Peyer's patch (tissue), 4 donors: ENCODE measurements around the gene ERP44.

Source experiments
- POLR2A ChIP-seq, 2 donors: fragments of 450-650 bp; IDR thresholded peaks; one replicate each; pipeline ENCODE4 v1.5.1; 2017; ENCODE audit warnings: antibody characterized with exemption in 2 of 2, mild to moderate bottlenecking in 2 of 2, moderate library complexity in 2 of 2
- TF ChIP-seq, protein P1 (sequence below), 6 experiments: fragments of 450-650 bp in 4 of 6; fragments of 200-600 bp in 2 of 6; sonication (generic) in 1 of 6; IDR thresholded peaks; one replicate each; pipeline ENCODE4 v1.5.1; 2017 to 2019; ENCODE audit warnings: antibody characterized with exemption in 6 of 6, mild to moderate bottlenecking in 3 of 6, moderate library complexity in 1 of 6

DNA sequence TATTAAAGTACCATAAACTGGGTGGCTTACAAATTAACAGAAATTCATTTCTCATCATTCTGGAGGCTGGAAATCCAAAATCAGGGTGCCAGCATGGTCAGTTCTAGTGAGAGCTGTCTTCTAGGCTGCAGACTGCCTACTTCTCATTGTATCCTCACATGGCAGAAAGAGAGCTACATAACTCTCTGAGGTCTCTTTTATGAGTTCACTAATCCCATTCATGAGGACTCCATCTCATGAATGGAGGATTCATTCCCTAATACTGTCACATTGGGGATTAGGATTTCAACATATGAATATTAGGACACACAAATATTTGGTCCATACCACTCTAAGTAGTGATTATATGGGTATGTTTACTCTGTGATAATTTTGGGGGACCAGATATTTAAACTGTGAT lies 84.0 kb downstream of the ERP44 start:
- TF ChIP-seq, protein P1, sequence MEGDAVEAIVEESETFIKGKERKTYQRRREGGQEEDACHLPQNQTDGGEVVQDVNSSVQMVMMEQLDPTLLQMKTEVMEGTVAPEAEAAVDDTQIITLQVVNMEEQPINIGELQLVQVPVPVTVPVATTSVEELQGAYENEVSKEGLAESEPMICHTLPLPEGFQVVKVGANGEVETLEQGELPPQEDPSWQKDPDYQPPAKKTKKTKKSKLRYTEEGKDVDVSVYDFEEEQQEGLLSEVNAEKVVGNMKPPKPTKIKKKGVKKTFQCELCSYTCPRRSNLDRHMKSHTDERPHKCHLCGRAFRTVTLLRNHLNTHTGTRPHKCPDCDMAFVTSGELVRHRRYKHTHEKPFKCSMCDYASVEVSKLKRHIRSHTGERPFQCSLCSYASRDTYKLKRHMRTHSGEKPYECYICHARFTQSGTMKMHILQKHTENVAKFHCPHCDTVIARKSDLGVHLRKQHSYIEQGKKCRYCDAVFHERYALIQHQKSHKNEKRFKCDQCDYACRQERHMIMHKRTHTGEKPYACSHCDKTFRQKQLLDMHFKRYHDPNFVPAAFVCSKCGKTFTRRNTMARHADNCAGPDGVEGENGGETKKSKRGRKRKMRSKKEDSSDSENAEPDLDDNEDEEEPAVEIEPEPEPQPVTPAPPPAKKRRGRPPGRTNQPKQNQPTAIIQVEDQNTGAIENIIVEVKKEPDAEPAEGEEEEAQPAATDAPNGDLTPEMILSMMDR (IDR thresholded peaks at IDR 0.05): no peak
- TF ChIP-seq POLR2A (IDR thresholded peaks at IDR 0.05): no peak
